ENCODE results near the gene GPR137B.
"Not testable (repeated sequence)": the region's sequence is repeated elsewhere in the genome, so short reads cannot be mapped to it uniquely, and the experiment has no call there.

DNA sequence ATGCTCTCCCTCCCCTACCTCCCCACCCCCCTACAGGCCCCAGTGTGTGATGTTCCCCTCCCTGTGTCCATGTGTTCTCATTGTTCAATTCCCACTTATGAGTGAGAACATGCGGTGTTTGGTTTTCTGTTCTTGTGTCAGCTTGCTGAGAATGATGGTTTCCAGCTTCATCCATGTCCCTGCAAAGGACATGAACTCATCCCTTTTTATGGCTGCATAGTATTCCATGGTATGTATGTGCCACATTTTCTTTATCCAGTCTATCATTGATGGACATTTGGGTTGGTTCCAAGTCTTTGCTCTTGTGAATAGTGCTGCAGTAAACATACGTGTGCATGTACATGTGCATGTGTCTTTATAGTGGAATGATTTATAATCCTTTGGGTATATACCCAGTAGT lies 44.1 kb downstream of the GPR137B start:
- TF ChIP-seq POLR2A (IDR thresholded peaks at IDR 0.05; ENCODE audit: low read depth, low read length); POLR2AphosphoS5 (IDR thresholded peaks at IDR 0.05; ENCODE audit: low read depth, low read length); TAF1 (IDR thresholded peaks at IDR 0.05; ENCODE audit: low read depth, low read length); PAX5 (IDR thresholded peaks at IDR 0.05; ENCODE audit: insufficient read depth, low read length, severe bottlenecking): not testable (repeated sequence)

Measured in GM12891 (cell line).